Astrocyte (in vitro differentiated cells and primary cell): Measurements from ENCODE around the gene ABLIM2. TPM values are rescaled to one million over a fixed set of nuclear protein-coding genes. Genes with fewer than 3 reads are reported as not detected.

Experiments used
- DNase-seq: peaks from one replicate; pipeline ENCODE4 v3.0.0-alpha.2; 2010; ENCODE audit warnings: low read depth
- FAIRE-seq: peaks from 2 replicates; lab custom pipeline; 2011; peaks lifted over from hg19 to GRCh38; lab: Jason Lieb, UNC
- H2AFZ ChIP-seq: 2 replicates; pipeline ENCODE4 v1.6.0; 2012; ENCODE audit warnings: low read depth, low read length, inconsistent platforms
- H3K27ac ChIP-seq: 2 replicates; pipeline ENCODE4 v1.5.1; 2011; ENCODE audit warnings: low read depth, low read length, inconsistent platforms
- H3K27me3 ChIP-seq: 2 replicates; pipeline ENCODE4 v1.6.0; 2011; ENCODE audit warnings: low read length, inconsistent platforms; ENCODE audit not compliant: insufficient read depth
- H3K36me3 ChIP-seq: 2 replicates; pipeline ENCODE4 v1.5.1; 2011; ENCODE audit warnings: low read length, inconsistent platforms; ENCODE audit not compliant: insufficient read depth
- H3K4me1 ChIP-seq: 2 replicates; pipeline ENCODE4 v1.5.1; 2011; ENCODE audit warnings: low read length, inconsistent platforms; ENCODE audit not compliant: insufficient read depth
- H3K4me2 ChIP-seq: 2 replicates; pipeline ENCODE4 v1.6.0; 2012; ENCODE audit warnings: low read length, inconsistent platforms
- H3K4me3 ChIP-seq: 2 replicates; pipeline ENCODE4 v1.5.1; 2011; ENCODE audit warnings: low read depth, mild to moderate bottlenecking, low read length, inconsistent platforms; ENCODE audit not compliant: insufficient read depth
- H3K79me2 ChIP-seq: 2 replicates; pipeline ENCODE4 v1.6.0; 2012; ENCODE audit warnings: mild to moderate bottlenecking, low read length, inconsistent platforms; ENCODE audit not compliant: insufficient read depth
- H3K9ac ChIP-seq: 2 replicates; pipeline ENCODE4 v1.6.0; 2012; ENCODE audit warnings: mild to moderate bottlenecking, low read length, inconsistent platforms
- H3K9me3 ChIP-seq: 2 replicates; pipeline ENCODE4 v1.5.1; 2012; ENCODE audit warnings: low read depth, mild to moderate bottlenecking, low read length, inconsistent platforms; ENCODE audit not compliant: insufficient read depth
- H4K20me1 ChIP-seq: 2 replicates; pipeline ENCODE4 v1.6.0; 2012; ENCODE audit warnings: low read length, inconsistent platforms; ENCODE audit not compliant: insufficient read depth
- H3K27ac Mint-ChIP-seq: one replicate; pipeline ENCODE4 v1.8.0; 2021; ENCODE audit warnings: mild to moderate bottlenecking, mixed read lengths; ENCODE audit not compliant: unreplicated experiment
- H3K27me3 Mint-ChIP-seq: one replicate; pipeline ENCODE4 v1.8.0; 2021; ENCODE audit warnings: low read depth, mixed read lengths; ENCODE audit not compliant: unreplicated experiment
- H3K36me3 Mint-ChIP-seq: one replicate; pipeline ENCODE4 v1.8.0; 2021; ENCODE audit warnings: low read depth, mixed read lengths; ENCODE audit not compliant: unreplicated experiment
- H3K4me1 Mint-ChIP-seq: one replicate; pipeline ENCODE4 v1.8.0; 2021; ENCODE audit warnings: low read depth, mixed read lengths; ENCODE audit not compliant: unreplicated experiment
- H3K4me3 Mint-ChIP-seq: one replicate; pipeline ENCODE4 v1.8.0; 2021; ENCODE audit warnings: mild to moderate bottlenecking, moderate library complexity, mixed read lengths; ENCODE audit not compliant: unreplicated experiment
- H3K9me3 Mint-ChIP-seq: one replicate; pipeline ENCODE4 v1.8.0; 2021; ENCODE audit warnings: mild to moderate bottlenecking, mixed read lengths; ENCODE audit not compliant: unreplicated experiment
- CTCF ChIP-seq: IDR thresholded peaks from 2 replicates; pipeline ENCODE4 v1.5.1; 2011; ENCODE audit warnings: low read depth, mild to moderate bottlenecking, inconsistent platforms, low read length, moderate library complexity; ENCODE audit not compliant: insufficient read depth
- EZH2 ChIP-seq: IDR thresholded peaks from 2 replicates; pipeline ENCODE4 v1.6.1; 2012; ENCODE audit warnings: mild to moderate bottlenecking, low read length, inconsistent platforms; ENCODE audit not compliant: insufficient read depth
- total RNA-seq: library from RNA; stranded (reverse); gene quantifications from 2 replicates; pipeline ENCODE4 v1.2.1, GENCODE V29; 2021

Gene ABLIM2
- total RNA-seq, 1 donor from 2014 or later, result 0.50 TPM

- Mint-ChIP-seq H3K4me3 (no peak overlapping the region), H3K27me3 (peaks cover 73% of the 10 kb centered on the region), H3K27ac (no peak overlapping the region), H3K4me1 (no peaks in the 10 kb centered on the region), H3K9me3 (no peaks in the 10 kb centered on the region), H3K36me3 (no peaks in the 10 kb centered on the region)
- DNase-seq, result no peak
- Histone ChIP-seq H3K9ac (no peak overlapping the region), H2AFZ (no peak overlapping the region), H3K4me1 (peaks cover 7% of the 10 kb centered on the region), H3K4me2 (no peak overlapping the region), H4K20me1 (no peaks in the 10 kb centered on the region), H3K27ac (no peak overlapping the region), H3K36me3 (no peaks in the 10 kb centered on the region), H3K27me3 (peaks cover 63% of the 10 kb centered on the region), H3K79me2 (no peaks in the 10 kb centered on the region), H3K4me3 (no peak overlapping the region), H3K9me3 (no peaks in the 10 kb centered on the region)
- no peak for TF ChIP-seq CTCF
- TF ChIP-seq EZH2, result no peak
- FAIRE-seq, result no peak
These were observed 144.5 kb downstream of the ABLIM2 start for GRCh38 chr4:8013976-8014726.

- peaks cover 7% of the 10 kb centered on the region for H3K4me1 ChIP-seq
- no peak for TF ChIP-seq CTCF
- TF ChIP-seq EZH2, result no peak
- H3K9me3 Mint-ChIP-seq, result no peaks in the 10 kb centered on the region
- no peaks in the 10 kb centered on the region for H3K79me2 ChIP-seq
- no peaks in the 10 kb centered on the region for H3K4me1 Mint-ChIP-seq
- H3K4me3 Mint-ChIP-seq, result no peak overlapping the region
- no peak overlapping the region for H3K4me2 ChIP-seq
- peaks cover 60% of the 10 kb centered on the region for H3K27me3 ChIP-seq
- no peaks in the 10 kb centered on the region for H3K9me3 ChIP-seq
- DNase-seq, result no peak
- H3K4me3 ChIP-seq, result no peak overlapping the region
- H2AFZ ChIP-seq, result no peak overlapping the region
- no peak overlapping the region for H3K27ac Mint-ChIP-seq
- peaks cover 2% of the 10 kb centered on the region for H3K36me3 Mint-ChIP-seq
- no peak overlapping the region for H3K27ac ChIP-seq
- no peak overlapping the region for H3K9ac ChIP-seq
- no peaks in the 10 kb centered on the region for H4K20me1 ChIP-seq
- H3K27me3 Mint-ChIP-seq, result peaks cover 75% of the 10 kb centered on the region
- no peaks in the 10 kb centered on the region for H3K36me3 ChIP-seq
- no peak for FAIRE-seq
These were observed 146.1 kb downstream of the ABLIM2 start for GRCh38 chr4:8012517-8012916.

GRCh38 chr4:8010618-8011017 is 148.0 kb downstream of the ABLIM2 start:
- peak overlapping the region; percentile 43 for H3K4me2 ChIP-seq
- no peaks in the 10 kb centered on the region for H3K79me2 ChIP-seq
- H3K27ac Mint-ChIP-seq, result no peak overlapping the region
- TF ChIP-seq CTCF (no peak), EZH2 (peak; percentile 31)
- H3K9me3 Mint-ChIP-seq, result no peaks in the 10 kb centered on the region
- H3K36me3 Mint-ChIP-seq, result peaks cover 2% of the 10 kb centered on the region
- peaks cover 7% of the 10 kb centered on the region for H3K4me1 ChIP-seq
- no peaks in the 10 kb centered on the region for H3K9me3 ChIP-seq
- no peak overlapping the region for H3K9ac ChIP-seq
- peak; percentile 54 for DNase-seq
- FAIRE-seq, result no peak
- H3K4me3 ChIP-seq, result no peak overlapping the region
- H3K27ac ChIP-seq, result no peak overlapping the region
- no peaks in the 10 kb centered on the region for H4K20me1 ChIP-seq
- no peaks in the 10 kb centered on the region for H3K4me1 Mint-ChIP-seq
- H3K27me3 Mint-ChIP-seq, result peaks cover 83% of the 10 kb centered on the region
- H3K4me3 Mint-ChIP-seq, result no peak overlapping the region
- peaks cover 65% of the 10 kb centered on the region for H3K27me3 ChIP-seq
- no peaks in the 10 kb centered on the region for H3K36me3 ChIP-seq
- no peak overlapping the region for H2AFZ ChIP-seq
